Ovary (tissue), 9 donors: Measurements from ENCODE around the gene CD3D. TPM values are rescaled to one million over a fixed set of nuclear protein-coding genes. Genes with fewer than 3 reads are reported as not detected.

ENCODE experiments used
- DNase-seq, 5 donors: peaks; one replicate each; pipeline ENCODE4 v3.0.0-alpha.2; 2019 to 2020
- H3K27ac ChIP-seq, 2 donors: fragments of 200-600 bp; one replicate each; pipeline versions ENCODE4 v1.5.1 to v1.8.0; 2019 to 2022
- H3K27me3 ChIP-seq: fragments of 200-600 bp; one replicate; pipeline ENCODE4 v1.8.0; 2022
- H3K36me3 ChIP-seq: fragments of 200-600 bp; sonication (generic); one replicate; pipeline ENCODE4 v1.5.1; 2019
- H3K4me1 ChIP-seq: one replicate; pipeline ENCODE4 v1.8.1; 2013; ENCODE audit warnings: mild to moderate bottlenecking, moderate library complexity; ENCODE audit not compliant: insufficient read depth
- H3K4me3 ChIP-seq: fragments of 200-600 bp; sonication (generic); one replicate; pipeline ENCODE4 v1.5.1; 2017
- H3K9me3 ChIP-seq, 2 donors: fragments of 200-600 bp in 1 of 2; sonication (generic) in 1 of 2; one replicate each; pipeline versions ENCODE4 v1.5.1 to v1.8.1; 2013 to 2019; ENCODE audit warnings: mild to moderate bottlenecking in 1 of 2, moderate library complexity in 1 of 2
- CTCF ChIP-seq, 3 donors: fragments of 450-650 bp in 2 of 3; fragments of 200-600 bp in 1 of 3; IDR thresholded peaks; one replicate each; pipeline versions ENCODE4 v1.5.1 to v1.8.0; 2016 to 2022; ENCODE audit warnings: antibody characterized with exemption in 3 of 3, mild to moderate bottlenecking in 1 of 3
- EP300 ChIP-seq: sonication (generic); formaldehyde crosslinking; IDR thresholded peaks from one replicate; pipeline ENCODE4 v1.6.1; 2017; ENCODE audit warnings: antibody characterized with exemption
- POLR2A ChIP-seq: fragments of 450-650 bp; IDR thresholded peaks from one replicate; pipeline ENCODE4 v1.6.1; 2017; ENCODE audit warnings: antibody characterized with exemption, mild to moderate bottlenecking, moderate library complexity
- WGBS, 3 donors: extraction: QIAGEN DNeasy Blood & Tissue Kit in 1 of 3; methylation state at CpG; one replicate each; pipeline versions ENCODE4 v1.1.5 to v1.1.7; 2013 to 2017; 5-methylcytosine and 5-hydroxymethylcytosine counted together
- intact Hi-C, 4 donors: fragments of 100-400 bp; cut with DNase I; formaldehyde crosslinking; loops; one replicate each; pipeline versions ENCODE4 v1.11.0 to v1.15.1; 2022 to 2023
- polyA plus RNA-seq, 2 donors: library from polyadenylated mRNA; stranded (reverse); fragments of 200-250 nt in 1 of 2; fragments of 350-450 nt in 1 of 2; fragmentation: Illumina TruSeq in 1 of 2; extraction: RNeasy Lipid Tissue Mini Kit (QIAGEN cat#74804) in 1 of 2; gene quantifications; one replicate each; pipeline ENCODE4 v1.2.3, GENCODE V29; 2013 to 2014
- total RNA-seq, 7 donors: library from RNA; depleted of rRNA in 2 of 7; stranded (reverse); fragments of >200 nt in 2 of 7; fragmentation: NEBNext Ultra II Directional in 3 of 7; extraction: Animal tissue kit (Norgen Biotek cat#: 25700) in 3 of 7; gene quantifications; one replicate each; pipeline versions ENCODE4 v1.1.0 to v1.2.4, GENCODE V29; 2016 to 2023
- donor health status: DM: no; HTN: no; CAD: no; lungs with moderate emphysema.
- donor health status: DM: no; HTN: no; CAD: no.
- donor health status: Bipolar disorder and iron deficiency.
- donor health status: DM: yes; HTN: yes; CAD: no.
- donor health status: DM: no; HTN: no; CAD: no.
- donor health status: DM: yes; HTN: yes; CAD: no.

Gene CD3D
- total and polyA plus RNA-seq, 9 donors: 0.47 to 11.6 (median 1.4) TPM; not detected in 1

- no peaks in the 10 kb centered on the region for H3K36me3 ChIP-seq
- no peak for DNase-seq
- WGBS, 3 donors: 66 to 74% (median 70%) methylated on average over 9 of the region's 9 CpGs
- no peaks in the 10 kb centered on the region for H3K9me3 ChIP-seq
- no peak overlapping the region for H3K27ac ChIP-seq
- TF ChIP-seq POLR2A (no peak), EP300 (no peak), CTCF (IDR thresholded peaks at IDR 0.05) (no peak)
- no peaks in the 10 kb centered on the region for H3K27me3 ChIP-seq
- no peaks in the 10 kb centered on the region for H3K4me1 ChIP-seq
- intact Hi-C loops: no loop called here
- no peak overlapping the region for H3K4me3 ChIP-seq
These were observed 743 bp upstream of the CD3D start for GRCh38 chr11:118343248-118343647.

- Histone ChIP-seq H3K4me1 (no peaks in the 10 kb centered on the region), H3K4me3 (no peak overlapping the region), H3K9me3 (no peaks in the 10 kb centered on the region), H3K27me3 (no peaks in the 10 kb centered on the region), H3K27ac (no peak overlapping the region), H3K36me3 (no peaks in the 10 kb centered on the region)
- intact Hi-C loops: no loop called here
- no peak for DNase-seq
- 77 to 82% (median 80%) methylated on average over 5 of the region's 5 CpGs for WGBS, 3 donors
- TF ChIP-seq EP300 (no peak), POLR2A (no peak)
These were observed 553 bp downstream of the CD3D start for GRCh38 chr11:118341815-118342489.

- 82 to 93% (median 89%) methylated on average over 3 of the region's 3 CpGs for WGBS, 3 donors
- Histone ChIP-seq H3K9me3 (no peaks in the 10 kb centered on the region), H3K27me3 (no peaks in the 10 kb centered on the region), H3K27ac (no peak overlapping the region), H3K4me3 (no peak overlapping the region), H3K36me3 (no peaks in the 10 kb centered on the region), H3K4me1 (no peaks in the 10 kb centered on the region)
- no peak for DNase-seq
- TF ChIP-seq POLR2A (no peak), EP300 (no peak), CTCF (IDR thresholded peaks at IDR 0.05) (no peak)
- intact Hi-C loops: no loop called here
These were observed 1.2 kb downstream of the CD3D start for GRCh38 chr11:118341261-118341660.

- H3K4me3 ChIP-seq: no peak overlapping the region
- H3K9me3 ChIP-seq: no peaks in the 10 kb centered on the region
- whole genome bisulfite sequencing, 3 donors: 76 to 92% (median 84%) methylated on average over 3 of the region's 3 CpGs
- no peaks in the 10 kb centered on the region for H3K4me1 ChIP-seq
- no peak overlapping the region for H3K27ac ChIP-seq
- H3K36me3 ChIP-seq: no peaks in the 10 kb centered on the region
- DNase-seq: no peak
- no peak for TF ChIP-seq EP300
- TF ChIP-seq CTCF (IDR thresholded peaks at IDR 0.05): no peak
- no peak for TF ChIP-seq POLR2A
- intact Hi-C loops: no loop called here
- no peaks in the 10 kb centered on the region for H3K27me3 ChIP-seq
These were observed 2.1 kb downstream of the CD3D start for GRCh38 chr11:118340449-118340848.

- Histone ChIP-seq H3K9me3 (no peaks in the 10 kb centered on the region), H3K36me3 (no peaks in the 10 kb centered on the region), H3K27me3 (no peaks in the 10 kb centered on the region), H3K4me3 (no peak overlapping the region), H3K4me1 (no peaks in the 10 kb centered on the region), H3K27ac (no peak overlapping the region)
- no peak for TF ChIP-seq POLR2A
- no peak for TF ChIP-seq CTCF (IDR thresholded peaks at IDR 0.05)
- no peak for TF ChIP-seq EP300
- 61 to 85% (median 68%) methylated on average over 5 of the region's 5 CpGs for WGBS, 3 donors
- DNase-seq: no peak
- intact Hi-C loops: no loop called here
These were observed 3.1 kb downstream of the CD3D start for GRCh38 chr11:118339281-118339961.
